CD4-positive, alpha-beta T cell treated with Interleukin-2 at 100 ng/mL for 4 hours (primary cell): Measurements from ENCODE around the gene CTNNBL1.
A peak's percentile ranks its signal among the peaks of the same experiment; 100 is the strongest.

Source experiments
- DNase-seq: peaks from one replicate; pipeline ENCODE4 v3.0.0-alpha.2; 2020; ENCODE audit warnings: low spot score

The CTNNBL1 gene

DNA sequence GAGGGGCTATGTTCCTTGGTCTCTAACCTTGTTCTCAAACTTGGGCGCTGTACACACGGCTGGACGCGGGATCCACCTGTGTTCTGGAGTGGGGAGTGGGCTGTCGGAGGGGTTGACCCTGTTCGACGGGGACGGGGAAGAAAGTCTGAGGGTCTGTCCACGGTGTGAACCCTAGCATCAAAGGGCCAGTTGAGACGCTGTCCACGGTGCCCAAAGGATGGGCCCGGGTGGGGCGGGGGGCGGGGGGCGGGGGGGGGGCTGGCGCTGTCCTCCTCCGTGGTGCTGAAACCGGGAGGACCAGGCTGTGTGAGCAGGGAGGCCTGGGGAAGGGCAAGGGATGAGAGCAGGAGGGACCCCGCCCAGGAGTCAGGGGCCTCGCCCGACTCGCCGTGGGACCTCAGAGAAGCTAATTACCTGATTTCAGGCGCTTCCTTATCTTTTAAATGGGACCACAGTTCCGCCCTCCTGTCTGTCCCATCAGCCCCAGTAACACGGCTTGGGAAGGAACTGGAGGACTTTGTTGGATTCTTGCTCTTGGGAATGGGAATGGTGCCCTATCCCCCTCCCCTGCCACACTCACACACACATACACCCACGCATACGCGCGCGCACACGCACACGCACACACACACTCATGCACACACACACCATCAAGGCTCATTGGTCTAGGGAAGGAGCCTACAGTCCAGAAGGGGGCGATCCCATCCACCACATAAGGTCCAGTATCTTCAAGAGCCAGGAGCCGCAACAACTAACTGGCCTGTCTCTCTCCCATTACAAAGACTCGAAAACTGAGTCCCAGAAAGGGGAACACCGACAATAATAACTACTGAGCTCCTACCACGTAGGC is 208.0 kb downstream of the CTNNBL1 start:
- no peak for DNase-seq

DNA sequence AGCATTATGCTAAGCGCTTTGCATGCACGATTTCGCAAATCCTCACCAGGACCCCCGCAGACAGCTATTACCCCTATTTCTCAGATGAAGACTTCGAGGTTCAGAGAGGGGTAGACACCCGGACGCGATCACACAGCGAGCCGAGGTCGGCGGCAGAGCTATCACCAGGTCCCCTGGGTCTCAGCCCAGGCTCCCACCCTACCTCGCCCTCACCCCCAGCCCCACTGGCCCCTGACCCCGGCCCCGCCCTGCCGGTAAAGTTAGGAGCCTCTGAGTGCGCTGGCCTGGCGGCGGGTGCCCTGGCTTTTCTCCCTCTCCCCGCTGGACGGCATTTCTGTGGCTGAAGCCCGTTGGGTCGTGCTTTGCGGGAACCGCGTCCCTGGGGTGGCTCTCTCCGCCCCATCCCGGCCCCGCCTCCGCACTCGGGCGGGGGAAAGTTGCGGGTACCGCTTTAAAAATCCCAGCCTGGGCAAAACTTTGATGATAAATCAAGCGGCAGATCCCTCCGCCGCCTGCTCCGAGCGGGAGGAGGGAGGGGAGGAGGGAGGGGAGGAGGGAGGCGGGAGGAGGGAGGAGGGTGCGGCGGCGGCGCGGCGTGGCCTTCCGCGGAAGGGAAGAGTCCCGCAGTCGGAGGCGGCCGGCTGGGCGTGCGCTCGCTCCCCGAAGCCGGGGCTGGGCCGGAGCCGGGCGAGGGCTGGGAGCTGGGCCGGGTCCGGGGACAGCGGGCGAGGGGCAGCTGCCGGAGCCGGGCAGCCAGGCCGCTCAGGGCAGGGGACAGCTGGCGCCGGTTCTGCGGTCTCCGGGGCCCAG is 208.9 kb downstream of the CTNNBL1 start, which contains the start of gene VSTM2L:
Gene VSTM2L, plus strand, starts transcription at position 624 of the 810 bp plus-strand sequence. CDS start 224 bp downstream, outside the sequence.
- no peak for DNase-seq

DNA sequence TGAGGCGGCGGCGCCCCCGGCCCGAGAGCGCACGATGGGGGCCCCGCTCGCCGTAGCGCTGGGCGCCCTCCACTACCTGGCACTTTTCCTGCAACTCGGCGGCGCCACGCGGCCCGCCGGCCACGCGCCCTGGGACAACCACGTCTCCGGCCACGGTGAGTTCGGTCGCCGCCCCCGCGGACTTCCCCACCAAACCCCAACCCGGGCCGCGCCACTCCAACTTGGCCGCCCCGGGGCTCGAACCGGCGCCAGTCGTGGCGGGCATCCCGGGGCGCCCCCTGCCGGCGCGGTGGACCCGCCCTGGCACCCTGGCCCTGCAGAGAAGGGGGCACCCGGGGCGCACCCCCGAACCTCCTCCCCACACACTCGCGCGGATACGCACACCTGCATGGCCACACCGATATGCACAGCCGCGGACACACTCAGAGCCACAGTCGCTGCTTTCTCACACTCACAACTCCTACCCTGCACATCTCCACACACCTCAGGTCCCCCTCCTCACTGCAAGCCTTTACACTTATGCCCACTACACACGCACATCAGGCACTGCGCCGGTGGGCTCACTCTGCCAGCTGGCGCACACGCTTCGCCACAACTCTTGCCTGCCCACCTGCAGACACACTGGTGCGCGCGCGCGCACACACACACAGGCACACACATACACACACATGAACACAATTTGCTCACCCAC is 209.6 kb downstream of the CTNNBL1 start:
- no peak for DNase-seq

DNA sequence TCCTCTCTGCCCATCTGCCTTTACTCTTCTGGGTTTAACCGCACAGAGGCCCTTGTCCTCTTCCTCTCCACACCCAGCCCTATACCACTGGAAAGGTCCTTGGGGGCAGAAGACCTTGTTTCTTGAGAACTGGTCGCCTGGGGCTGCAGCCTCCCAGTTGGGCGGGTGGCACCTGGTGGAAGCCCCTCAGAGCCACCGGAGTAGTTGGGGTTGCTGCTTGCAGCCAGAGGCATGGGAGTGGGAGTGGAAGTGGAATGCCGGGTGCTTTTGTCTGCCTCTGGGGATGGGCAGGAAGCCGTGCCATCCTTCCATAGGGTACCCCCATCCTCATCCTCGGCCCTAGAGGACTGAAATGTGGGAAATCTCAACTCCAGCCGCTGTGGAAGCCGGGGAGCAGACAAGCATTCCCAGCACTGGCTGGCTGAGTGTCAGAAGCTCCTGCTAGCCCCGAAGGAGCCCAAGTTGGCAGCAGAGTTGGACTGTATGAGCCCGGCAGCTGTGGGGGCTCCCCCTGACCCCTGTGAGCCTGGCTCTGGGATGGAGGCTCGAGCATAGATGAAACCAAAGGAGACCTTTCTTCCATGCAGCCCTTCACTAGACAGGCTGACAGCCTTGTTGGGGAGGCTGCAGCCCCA is 210.3 kb downstream of the CTNNBL1 start:
- DNase-seq, result no peak

DNA sequence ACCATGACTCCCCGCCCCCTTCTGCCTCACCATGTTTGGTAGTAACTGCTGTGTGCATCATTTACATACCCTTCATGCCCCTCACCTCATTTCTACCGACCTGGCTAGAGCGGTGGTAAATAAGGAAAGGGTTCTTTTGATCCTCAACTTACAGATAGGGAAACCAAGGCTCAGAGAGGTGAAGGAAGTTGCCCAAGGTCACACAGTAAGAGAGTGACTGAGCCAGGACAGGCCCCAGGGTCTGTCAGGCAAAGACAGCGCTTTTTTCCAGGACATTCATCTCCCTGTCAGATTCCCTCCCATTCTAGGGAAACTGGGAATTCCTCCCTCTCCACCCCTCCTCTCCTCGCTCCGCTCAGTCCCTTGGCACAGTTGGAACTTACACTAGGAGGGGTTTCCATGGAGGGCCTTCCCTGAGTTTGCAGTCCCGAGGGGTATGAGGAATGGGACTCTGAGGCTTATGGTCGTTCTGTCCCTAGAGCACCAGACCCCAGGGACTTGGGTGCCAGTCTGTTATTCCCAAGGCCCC is 211.1 kb downstream of the CTNNBL1 start:
- DNase-seq, result no peak

DNA sequence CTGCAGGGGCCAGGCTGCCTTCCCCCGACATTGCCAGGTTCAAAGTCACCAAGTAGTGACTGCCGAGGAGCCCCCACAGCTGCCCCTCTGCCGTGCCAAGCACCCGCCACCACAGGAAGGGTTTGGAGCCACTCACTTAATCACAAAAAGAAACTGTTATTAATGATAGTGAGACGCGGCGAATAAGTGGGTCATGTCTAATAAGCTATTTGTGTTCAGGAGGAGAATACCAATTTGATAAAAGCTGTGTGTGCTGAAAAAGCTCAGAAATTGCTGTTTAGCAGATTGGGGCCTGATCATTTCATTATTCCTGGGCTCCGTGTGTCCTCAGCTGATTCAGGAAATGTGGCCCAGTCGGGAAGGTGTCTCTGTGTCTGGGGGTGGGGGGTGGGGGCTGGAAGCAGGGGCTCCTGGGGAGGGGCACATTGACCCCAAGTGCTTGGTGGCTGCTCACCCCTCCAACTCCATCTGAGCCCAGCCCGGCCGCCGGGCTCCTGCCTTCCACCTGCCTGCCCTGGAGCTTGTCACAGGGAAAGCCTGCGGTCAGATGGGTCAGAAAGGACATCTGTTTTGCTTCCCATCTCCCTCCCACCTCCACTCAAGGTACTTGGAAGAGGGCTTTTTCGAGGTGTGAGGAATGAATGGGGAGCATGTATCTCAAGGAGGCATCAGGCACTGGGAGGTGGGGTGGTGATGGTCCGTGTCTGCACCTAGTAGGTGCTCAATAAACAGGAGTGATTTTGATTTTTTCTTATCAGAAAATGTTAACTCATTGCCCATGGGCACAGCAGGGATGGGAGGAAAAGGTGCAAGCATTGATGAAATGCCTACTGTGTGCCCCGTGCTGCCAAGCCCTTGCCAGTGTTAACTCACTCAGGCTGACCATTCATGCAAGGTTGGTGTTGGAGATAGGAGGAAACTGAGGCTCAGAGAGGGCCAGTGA is 212.1 kb downstream of the CTNNBL1 start:
- DNase-seq, result no peak

DNA sequence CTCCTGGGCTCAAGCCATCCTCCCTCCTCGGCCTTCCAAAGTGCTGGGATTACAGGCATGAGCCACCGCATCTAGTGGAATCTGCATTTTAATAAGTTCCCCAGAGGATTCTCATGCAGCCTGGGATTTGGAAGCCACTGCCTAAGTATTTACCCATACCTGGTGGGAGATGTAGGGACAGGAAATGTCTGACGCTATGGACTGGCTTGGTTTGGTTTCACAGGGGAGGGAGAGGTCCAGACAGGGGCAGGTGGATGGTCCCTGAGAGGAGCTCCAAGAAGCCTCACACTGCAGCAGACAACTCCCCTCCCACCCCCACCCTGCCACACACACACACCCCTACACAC is 213.5 kb downstream of the CTNNBL1 start:
- DNase-seq, result no peak

DNA sequence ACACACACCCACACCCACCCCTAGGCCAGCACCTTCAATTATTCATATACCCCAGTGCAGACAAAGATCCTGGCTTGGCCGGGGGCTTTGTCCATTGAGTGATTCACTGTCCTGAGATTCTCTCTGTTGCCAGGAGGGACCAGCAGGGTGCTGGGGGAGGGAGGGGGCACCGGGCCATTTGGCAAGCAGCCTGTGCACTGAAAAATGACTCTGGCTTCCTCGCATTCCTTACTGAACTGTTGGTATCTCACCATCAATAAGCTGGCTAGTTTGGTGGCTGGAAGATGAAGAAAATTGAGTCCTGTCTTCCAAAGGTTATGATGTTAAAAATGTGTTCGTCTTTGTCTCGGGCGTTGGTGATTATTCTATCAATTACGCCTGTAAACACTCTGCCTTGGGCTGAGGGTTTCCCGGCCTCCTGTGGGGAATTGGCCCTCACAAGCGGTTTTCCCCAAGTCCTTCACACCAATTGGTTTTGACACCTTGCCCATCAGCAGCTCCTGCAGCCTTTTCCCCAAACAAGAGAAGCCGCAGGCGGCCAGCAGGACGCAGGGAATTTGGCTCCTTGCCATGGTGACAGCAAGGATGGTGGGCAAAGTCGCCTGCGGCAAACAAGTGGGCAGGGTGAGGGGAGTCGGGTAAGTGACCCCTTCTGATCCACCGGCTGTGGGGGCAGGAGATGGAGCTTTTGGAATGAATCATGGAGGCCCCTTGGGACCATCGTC is 214.0 kb downstream of the CTNNBL1 start:
- DNase-seq, result no peak

DNA sequence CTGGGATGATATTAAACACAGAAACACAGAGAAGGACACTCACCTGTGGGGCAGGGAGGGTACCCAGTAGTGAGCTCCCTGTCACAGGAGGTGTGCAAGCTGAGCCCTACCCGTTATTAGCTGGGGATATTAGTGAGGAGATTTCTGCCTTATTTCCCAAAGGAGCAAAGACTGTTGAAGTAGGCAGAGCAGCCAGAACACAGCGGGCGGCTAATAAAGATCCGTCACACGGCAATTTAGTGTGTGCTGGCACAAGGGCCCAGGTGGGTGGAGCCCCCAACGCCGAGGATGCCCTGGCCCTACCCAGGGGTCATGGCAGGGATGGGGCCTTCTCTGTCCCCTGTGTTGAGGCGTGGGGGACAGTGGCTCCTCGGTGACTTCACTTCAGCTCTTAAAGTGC is 217.4 kb downstream of the CTNNBL1 start:
- no peak for DNase-seq

DNA sequence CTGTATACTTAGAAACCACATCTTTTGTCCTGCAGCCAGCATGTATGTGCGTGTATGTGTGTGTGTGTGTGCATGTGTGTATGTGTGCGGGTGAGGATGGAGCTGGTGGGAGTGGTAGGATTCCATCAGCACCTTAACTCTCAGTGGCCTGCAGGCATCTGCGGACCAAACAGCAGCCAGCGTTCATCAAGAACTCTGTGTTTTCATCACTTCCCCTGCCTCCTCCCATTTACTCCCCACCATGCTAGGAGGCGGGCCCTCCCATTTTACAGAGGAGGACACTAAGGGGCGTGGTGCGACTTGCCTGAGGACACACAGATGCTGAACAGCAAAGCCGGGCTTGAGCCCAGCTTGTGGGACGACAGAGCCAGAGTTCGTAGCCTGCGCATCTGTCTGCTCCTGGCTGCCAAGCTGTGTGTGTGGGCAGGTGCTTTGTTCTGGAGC is 218.0 kb downstream of the CTNNBL1 start:
- DNase-seq, result no peak

DNA sequence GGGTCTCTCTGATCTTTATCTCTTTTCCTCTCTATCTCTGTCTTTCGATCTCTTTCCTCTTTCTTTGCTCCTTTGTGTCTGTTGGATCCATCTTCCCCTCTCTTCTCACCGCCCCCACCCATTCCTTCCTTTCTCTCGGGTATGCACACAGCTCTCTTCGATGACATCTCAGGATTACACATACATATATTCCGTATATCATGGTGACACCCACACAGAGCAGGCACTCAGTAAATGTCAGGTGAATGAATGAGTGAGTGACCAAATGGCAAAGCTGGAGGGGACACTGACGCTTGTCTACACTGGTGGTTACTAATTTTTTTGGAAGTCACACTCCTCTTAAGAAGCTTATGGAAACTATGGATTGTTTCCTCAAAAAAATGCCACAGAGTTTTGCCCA is 219.0 kb downstream of the CTNNBL1 start:
- DNase-seq, result no peak

DNA sequence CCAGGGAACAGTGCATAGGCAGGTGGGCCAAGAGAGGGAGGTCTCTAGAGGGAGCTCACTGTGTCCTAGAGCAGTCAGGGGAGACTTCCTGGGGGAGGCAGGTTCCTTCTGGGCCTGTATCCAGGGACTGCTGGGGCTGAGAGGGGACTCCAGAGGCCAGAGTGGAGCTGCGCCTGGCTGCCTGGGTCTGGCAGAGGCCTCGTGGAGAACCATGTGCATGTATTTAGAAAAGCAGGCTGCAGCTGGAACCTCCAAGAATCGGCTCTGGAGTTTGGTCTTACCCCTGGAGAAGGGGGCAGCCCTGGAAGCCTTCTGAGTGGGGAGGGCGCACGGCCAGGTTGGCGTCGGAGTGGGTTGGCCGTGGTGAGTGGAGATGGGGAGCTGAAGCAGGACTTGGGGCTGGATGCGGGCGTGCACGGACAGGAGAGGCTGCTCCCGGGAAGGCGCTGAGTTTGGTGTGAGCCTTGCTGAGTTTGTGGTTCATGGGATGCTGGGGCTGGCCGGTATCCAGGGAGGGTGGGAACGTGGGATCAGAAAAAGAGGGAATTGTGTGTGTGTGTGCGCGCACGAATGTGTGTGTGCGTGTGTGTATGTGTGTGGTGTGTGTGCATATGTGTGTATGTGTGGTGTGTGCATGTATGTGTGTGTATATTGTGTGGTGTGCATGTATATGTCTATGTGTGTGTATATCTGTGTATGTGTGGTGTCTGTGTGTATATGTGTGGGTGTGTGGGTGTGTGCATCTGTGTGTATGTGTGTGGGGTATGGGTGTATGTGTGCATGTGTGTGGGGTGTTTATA is 219.9 kb downstream of the CTNNBL1 start:
- no peak for DNase-seq

DNA sequence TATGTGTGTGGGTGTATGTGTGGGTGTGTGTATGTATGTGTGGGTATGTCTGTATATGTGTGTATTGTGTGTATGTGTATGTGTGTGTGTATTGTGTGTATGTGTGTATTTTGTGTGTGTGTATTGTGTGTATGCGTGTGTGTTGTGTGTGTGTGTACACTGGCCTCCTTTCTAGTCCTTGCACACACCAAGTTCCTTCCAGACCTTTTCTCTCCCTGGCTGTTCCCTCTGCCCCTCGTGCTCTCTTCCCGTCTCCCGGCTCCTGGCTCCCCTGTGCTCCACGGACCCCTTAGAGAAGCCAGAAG is 220.5 kb downstream of the CTNNBL1 start:
- DNase-seq, result no peak

DNA sequence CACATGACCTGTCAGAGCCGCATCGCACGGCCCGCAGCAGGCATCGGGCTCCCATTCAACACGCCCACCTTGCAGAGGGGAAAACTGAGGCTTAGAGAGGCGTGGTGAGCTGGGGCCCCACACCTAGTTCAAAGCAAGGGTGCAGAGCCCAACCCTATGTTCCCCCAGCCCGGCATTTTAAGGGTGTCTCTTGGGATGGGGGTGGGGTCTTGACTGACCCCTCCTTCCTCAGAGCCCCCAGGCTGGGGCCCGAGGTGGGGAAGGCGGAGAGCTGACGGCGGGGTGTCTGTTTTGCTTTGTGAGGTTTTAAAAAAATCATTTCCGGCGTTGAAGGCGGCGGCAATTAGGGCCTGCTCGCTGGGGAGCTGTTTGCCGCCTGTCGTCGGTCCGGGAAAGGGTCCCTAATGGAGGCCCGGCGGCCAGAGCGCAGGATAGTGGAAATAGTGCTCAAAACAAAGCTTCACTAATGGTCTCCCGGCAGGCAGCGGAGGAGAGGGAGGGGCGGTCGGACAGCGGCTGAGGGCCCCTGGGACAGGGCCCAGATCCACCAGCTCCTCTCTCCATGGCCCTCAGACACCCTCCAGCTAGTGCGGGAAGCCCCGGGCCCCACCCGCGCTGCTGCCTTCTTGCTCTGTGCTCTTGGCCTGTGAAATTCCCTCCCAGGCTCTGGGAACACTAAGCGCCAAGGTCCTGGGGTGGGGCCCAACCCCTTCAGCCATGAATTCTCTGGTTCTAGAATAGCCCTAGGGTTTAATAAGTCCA is 221.0 kb downstream of the CTNNBL1 start:
- DNase-seq, result peak; percentile 13

DNA sequence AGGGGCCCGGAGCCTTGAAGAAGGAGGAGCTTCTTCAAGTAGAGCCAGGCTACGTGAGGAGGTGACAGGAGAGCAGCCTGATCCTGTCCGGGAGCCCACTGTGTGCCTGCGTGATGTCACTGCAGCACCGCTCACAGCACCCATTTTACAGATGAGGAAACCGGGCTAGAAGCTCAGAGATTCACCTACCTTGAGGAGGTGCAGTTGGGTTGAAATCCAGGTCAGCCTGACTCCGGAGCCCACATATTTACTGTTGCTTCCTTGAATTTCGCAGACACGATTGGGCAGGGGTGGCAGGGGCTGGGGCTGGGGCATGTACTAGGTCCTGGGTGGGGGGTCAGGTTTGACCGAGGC is 221.6 kb downstream of the CTNNBL1 start:
- no peak for DNase-seq

DNA sequence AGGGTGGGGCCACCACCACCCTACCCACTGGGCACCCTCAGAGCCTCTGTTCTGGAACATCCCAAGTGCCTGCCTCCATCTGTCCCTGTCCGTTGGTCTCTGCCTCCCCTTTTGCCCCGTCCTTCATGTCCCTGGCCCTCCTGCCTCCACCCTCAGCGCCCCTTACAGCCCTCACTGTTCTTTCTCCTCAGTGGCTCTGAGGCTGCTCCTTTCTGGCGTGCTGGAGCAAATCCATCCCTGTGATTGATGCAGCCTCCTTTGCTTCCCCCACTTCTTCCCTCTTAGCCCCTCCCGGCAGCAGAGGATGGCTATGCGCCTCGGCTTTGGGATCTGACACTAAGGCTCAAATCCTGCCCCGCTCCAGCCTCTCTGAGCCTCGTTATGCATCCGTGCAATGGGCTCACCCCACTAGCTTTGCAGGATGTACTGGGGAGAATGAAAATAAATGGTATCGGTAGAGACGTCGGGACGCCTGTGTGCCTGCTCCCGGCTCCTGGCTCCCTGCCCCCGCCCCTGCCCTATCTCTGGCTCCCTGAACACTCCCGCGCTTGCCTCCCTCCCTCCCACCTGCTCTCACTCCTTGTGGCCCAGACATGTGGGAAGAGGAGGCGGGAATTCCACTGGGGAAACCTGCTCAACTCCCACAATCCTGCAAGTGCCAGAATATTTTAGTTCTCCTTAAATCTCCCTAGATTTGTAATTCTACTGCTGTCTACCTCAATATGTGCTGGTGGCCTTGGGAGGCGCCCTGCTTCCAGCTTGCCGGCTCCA is 222.2 kb downstream of the CTNNBL1 start:
- DNase-seq, result no peak

DNA sequence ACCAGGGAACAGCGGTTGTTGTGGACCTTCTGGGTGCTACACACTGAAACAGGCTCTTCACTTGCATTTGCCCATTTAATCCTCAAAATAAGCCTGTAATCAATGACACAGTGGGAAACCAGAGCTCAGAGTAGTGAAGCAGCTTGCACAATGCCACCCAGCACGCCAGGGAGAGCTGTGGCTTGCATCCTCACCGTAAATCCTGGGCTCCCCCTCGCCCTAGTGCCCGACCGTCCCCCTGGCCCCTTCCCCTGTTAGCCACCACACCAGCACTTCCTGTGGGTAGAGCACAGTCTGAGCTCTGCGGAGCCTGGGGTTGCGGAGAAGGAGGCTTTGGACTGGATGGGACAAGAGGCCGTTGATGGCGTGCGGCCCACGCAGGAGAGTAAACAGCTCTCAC is 223.6 kb downstream of the CTNNBL1 start:
- DNase-seq, result no peak

DNA sequence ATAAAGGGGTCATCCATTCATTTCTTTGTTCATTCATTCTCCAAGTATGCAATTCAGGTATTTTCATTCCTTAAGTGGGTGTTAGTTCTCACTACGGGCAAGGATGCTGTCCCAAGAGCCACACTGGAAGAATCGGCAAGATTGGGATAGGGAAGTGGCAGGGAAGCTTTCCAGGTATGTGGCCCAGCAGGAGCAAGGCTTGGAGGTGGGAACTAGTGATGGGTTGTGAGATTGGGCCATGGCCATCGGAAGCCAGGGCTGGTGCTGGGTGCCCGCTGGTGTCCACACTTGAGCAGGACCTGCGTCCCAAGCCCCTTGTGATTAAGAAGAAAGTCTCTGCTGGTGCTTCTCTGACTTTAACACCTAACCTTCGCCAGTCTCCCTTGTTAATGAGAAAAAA is 224.2 kb downstream of the CTNNBL1 start:
- no peak for DNase-seq
